Left hindlimb (tissue), 1 donor: ENCODE results near the gene TMEM271.

Experiments used
- DNase-seq: peaks from one replicate; pipeline ENCODE4 v3.0.0-alpha.2; 2018

Gene TMEM271

GRCh38 chr4:576245-576821 lies at the start of gene TMEM271:
TMEM271 (minus strand) TSS chr4:576295; CDS start chr4:576062, 233 bp downstream.
- no peak for DNase-seq

GRCh38 chr4:625631-626161 lies 49.6 kb upstream of the TMEM271 start:
- DNase-seq = no peak

- no peak for DNase-seq
Observed at GRCh38 chr4:624705-625590, 48.9 kb upstream of the TMEM271 start, which contains the start of gene PDE6B. PDE6B (plus strand) TSS chr4:625573; CDS start chr4:625627, 54 bp downstream.

- DNase-seq = no peak
Observed at GRCh38 chr4:623914-624566, 47.9 kb upstream of the TMEM271 start.

GRCh38 chr4:622996-623913 lies 47.2 kb upstream of the TMEM271 start:
- DNase-seq = no peak

- no peak for DNase-seq
Observed at GRCh38 chr4:622071-622995, 46.2 kb upstream of the TMEM271 start.

GRCh38 chr4:621296-622070 lies 45.4 kb upstream of the TMEM271 start:
- no peak for DNase-seq

- no peak for DNase-seq
Observed at GRCh38 chr4:620851-621261, 44.8 kb upstream of the TMEM271 start.

GRCh38 chr4:620201-620600 lies 44.1 kb upstream of the TMEM271 start:
- DNase-seq = no peak

GRCh38 chr4:617644-618641 lies 41.8 kb upstream of the TMEM271 start:
- no peak for DNase-seq

GRCh38 chr4:616911-617643 lies 41.0 kb upstream of the TMEM271 start:
- no peak for DNase-seq

GRCh38 chr4:616091-616490 lies 40.0 kb upstream of the TMEM271 start:
- no peak for DNase-seq

- DNase-seq = no peak
Observed at GRCh38 chr4:613126-613525, 37.0 kb upstream of the TMEM271 start.

- DNase-seq = no peak
Observed at GRCh38 chr4:612749-613125, 36.6 kb upstream of the TMEM271 start.

- no peak for DNase-seq
Observed at GRCh38 chr4:612052-612748, 36.1 kb upstream of the TMEM271 start.

- no peak for DNase-seq
Observed at GRCh38 chr4:610411-611261, 34.5 kb upstream of the TMEM271 start.
